GM12864 (cell line): ENCODE data around the gene MYLK2.

ENCODE experiments used
- DNase-seq: peaks from one replicate; pipeline ENCODE4 v3.0.0-alpha.2; 2011; ENCODE audit warnings: low read depth
- H3K4me3 ChIP-seq: 2 replicates; pipeline ENCODE4 v1.5.1; 2011; ENCODE audit warnings: mild to moderate bottlenecking, low read depth, low read length, control low read depth
- CTCF ChIP-seq: IDR thresholded peaks from 2 replicates; pipeline ENCODE4 v1.5.1; 2011; ENCODE audit warnings: low read depth, mild to moderate bottlenecking, moderate library complexity, low read length, control low read depth, inconsistent platforms; ENCODE audit errors: missing control alignments

Gene MYLK2

GRCh38 chr20:31821427-31821826, 2.3 kb downstream of the MYLK2 start:
- no peak overlapping the region for H3K4me3 ChIP-seq
- DNase-seq = no peak
- no peak for TF ChIP-seq CTCF

- peak; percentile 92 for TF ChIP-seq CTCF
- no peak for DNase-seq
- H3K4me3 ChIP-seq = no peak overlapping the region
Measured at GRCh38 chr20:31822421-31823330, 3.5 kb downstream of the MYLK2 start.

GRCh38 chr20:31823360-31824124, 4.4 kb downstream of the MYLK2 start:
- no peak for DNase-seq
- TF ChIP-seq CTCF = no peak
- no peak overlapping the region for H3K4me3 ChIP-seq

- TF ChIP-seq CTCF = no peak
- DNase-seq = no peak
Measured at GRCh38 chr20:31824125-31824485, 4.9 kb downstream of the MYLK2 start.

GRCh38 chr20:31824554-31825313, 5.6 kb downstream of the MYLK2 start:
- no peak overlapping the region for H3K4me3 ChIP-seq
- no peak for DNase-seq
- no peak for TF ChIP-seq CTCF

More at GRCh38 chr20:31824125-31824485, 4.9 kb downstream of the MYLK2 start:
- no peak overlapping the region for H3K4me3 ChIP-seq

- no peak for TF ChIP-seq CTCF
- H3K4me3 ChIP-seq = no peak overlapping the region
- no peak for DNase-seq
Measured at GRCh38 chr20:31826074-31826473, 6.9 kb downstream of the MYLK2 start.
